BJ (cell line): ENCODE measurements around the gene BANF1. TPM values are rescaled to one million over a fixed set of nuclear protein-coding genes. Genes with fewer than 3 reads are reported as not detected.

Source experiments
- CTCF ChIA-PET: fragments of 350-600 bp; formaldehyde crosslinking; extraction: SDS; loops from one replicate; lab custom pipeline; 2021; ENCODE audit warnings: antibody characterized with exemption, inconsistent platforms; lab: Yijun Ruan, JAX
- POLR2A ChIA-PET: fragments of 300-600 bp; sonication (Branson Sonifier 250); formaldehyde crosslinking; extraction: SDS; loops from one replicate; lab custom pipeline; 2021; ENCODE audit warnings: antibody characterized with exemption; lab: Charles Lee
- DNase-seq: peaks from one replicate; pipeline ENCODE4 v3.0.0-alpha.2; 2011; ENCODE audit warnings: low read depth
- H3K27me3 ChIP-seq: 2 replicates; pipeline ENCODE4 v1.6.0; 2011; ENCODE audit warnings: low read length; ENCODE audit not compliant: control insufficient read depth, insufficient read depth
- H3K36me3 ChIP-seq: 2 replicates; pipeline ENCODE4 v1.5.1; 2011; ENCODE audit warnings: low read length; ENCODE audit not compliant: control insufficient read depth, insufficient read depth
- H3K4me3 ChIP-seq: 2 replicates; pipeline ENCODE4 v1.5.1; 2011; ENCODE audit warnings: low read depth, mild to moderate bottlenecking, control low read depth, low read length
- polyA plus RNA-seq: library from polyadenylated mRNA; depleted of rRNA; stranded (reverse); fragments of >200 nt; gene quantifications from 2 replicates; pipeline ENCODE4 v1.2.3, GENCODE V29; 2011
- TF ChIP-seq, protein P1 (sequence below): IDR thresholded peaks from 2 replicates; pipeline ENCODE4 v1.5.1; 2011; ENCODE audit warnings: low read depth, mild to moderate bottlenecking, control low read depth, inconsistent platforms, low read length, moderate library complexity; ENCODE audit not compliant: insufficient read depth

BANF1 gene
- polyA plus RNA-seq, 1 experiment: 210 TPM

DNA sequence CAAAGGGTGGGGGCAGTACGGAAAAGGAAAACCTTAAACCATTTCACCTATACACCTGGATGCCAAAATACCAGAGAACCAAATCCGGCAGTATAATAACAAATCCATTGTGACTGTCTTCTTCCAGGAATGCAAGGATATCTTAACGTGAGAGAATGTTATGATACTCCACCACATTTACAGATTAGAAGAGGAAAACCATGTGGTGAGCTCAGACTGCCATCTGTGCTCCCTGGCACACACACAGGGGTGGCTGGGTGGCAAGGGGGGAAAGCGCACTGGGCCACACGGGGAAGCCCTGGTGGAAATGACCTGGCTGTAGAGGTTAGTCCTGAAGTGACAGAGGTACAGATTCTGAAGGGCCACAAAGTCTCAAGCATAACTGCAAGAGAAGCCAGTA is 10.2 kb upstream of the BANF1 start:
- CTCF ChIA-PET: interaction anchor here (1.2 to 6.0 kb wide), 6 partner anchors 20 to 287 kb away, joined by 4 to 130 read pairs (median 8); partner anchors contain the start of genes CCDC85B, CST6, FIBP and KAT5
- POLR2A ChIA-PET: interaction anchor here (0.6 kb wide), 2 partner anchors 10 to 102 kb away, joined by 5 to 6 read pairs; partner anchors contain the start of genes BANF1, CCDC85B and EIF1AD
- TF ChIP-seq, protein P1, sequence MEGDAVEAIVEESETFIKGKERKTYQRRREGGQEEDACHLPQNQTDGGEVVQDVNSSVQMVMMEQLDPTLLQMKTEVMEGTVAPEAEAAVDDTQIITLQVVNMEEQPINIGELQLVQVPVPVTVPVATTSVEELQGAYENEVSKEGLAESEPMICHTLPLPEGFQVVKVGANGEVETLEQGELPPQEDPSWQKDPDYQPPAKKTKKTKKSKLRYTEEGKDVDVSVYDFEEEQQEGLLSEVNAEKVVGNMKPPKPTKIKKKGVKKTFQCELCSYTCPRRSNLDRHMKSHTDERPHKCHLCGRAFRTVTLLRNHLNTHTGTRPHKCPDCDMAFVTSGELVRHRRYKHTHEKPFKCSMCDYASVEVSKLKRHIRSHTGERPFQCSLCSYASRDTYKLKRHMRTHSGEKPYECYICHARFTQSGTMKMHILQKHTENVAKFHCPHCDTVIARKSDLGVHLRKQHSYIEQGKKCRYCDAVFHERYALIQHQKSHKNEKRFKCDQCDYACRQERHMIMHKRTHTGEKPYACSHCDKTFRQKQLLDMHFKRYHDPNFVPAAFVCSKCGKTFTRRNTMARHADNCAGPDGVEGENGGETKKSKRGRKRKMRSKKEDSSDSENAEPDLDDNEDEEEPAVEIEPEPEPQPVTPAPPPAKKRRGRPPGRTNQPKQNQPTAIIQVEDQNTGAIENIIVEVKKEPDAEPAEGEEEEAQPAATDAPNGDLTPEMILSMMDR: no peak
- 0 out of 2 replicates have a peak, but pooled peaks cover 1% of the 10 kb centered on the region for H3K36me3 ChIP-seq
- no peak for DNase-seq
- no peaks in the 10 kb centered on the region for H3K27me3 ChIP-seq
- H3K4me3 ChIP-seq: no peak overlapping the region

DNA sequence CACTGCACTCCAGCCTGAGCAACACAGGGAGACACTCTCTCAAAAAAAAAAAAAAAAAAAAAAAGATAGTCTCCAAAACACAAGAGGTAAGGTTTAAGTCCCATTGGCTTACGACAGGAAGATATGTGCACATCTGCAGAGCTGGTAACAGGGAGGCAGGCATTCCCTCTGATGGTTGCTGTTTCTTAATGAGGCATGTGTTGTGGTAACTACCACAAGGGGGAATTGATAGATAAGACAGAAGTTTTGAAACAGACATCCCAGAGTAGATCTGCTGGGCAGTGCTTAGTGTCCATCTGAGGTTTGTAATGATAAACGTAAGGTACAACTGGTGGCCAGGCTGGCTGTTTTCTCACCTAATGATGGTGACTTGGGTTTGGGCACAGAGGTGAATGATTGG is 5.0 kb upstream of the BANF1 start:
- POLR2A ChIA-PET: no interaction called here
- TF ChIP-seq, protein P1: no peak
- Histone ChIP-seq H3K27me3 (no peaks in the 10 kb centered on the region), H3K4me3 (no peak overlapping the region), H3K36me3 (peaks cover 20% of the 10 kb centered on the region)
- CTCF ChIA-PET: no interaction called here
- no peak for DNase-seq

DNA sequence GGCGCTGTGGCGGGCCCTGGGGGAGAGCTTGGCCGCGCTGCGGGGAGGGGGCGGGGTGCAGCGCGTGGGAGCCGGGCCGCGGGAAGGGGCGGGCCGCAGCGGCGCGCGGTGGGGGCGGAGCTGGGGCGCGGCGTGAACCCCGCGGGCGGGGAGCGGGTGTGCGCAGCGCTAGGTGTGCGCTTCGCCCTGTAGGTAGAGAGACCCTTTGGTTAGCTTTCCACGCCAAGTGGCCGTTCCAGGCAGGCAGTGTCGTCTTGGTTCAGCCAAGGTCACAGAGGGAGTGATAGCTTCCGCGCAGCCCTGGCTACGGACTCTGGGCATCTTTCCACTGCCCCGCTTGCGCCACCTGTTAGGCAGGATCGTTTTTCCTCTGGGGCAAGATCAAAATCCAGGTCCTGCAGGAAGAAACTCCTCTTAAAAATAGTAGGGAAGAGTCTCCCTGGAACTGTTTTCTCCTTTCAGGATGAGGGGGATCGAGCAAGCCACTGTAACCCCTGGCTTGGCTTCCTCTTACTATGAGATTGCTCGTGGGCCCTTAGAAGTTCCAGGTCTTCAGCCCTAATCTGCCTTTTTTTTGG is 434 bp downstream of the BANF1 start:
- no peaks in the 10 kb centered on the region for H3K27me3 ChIP-seq
- peak overlapping the region; percentile 81 for H3K4me3 ChIP-seq
- DNase-seq: no peak
- ChIA-PET POLR2A (interaction anchor here (0.5 to 0.7 kb wide), 2 partner anchors 115 to 143 kb away, joined by 3 read pairs; partner anchors contain the start of gene FIBP), CTCF (interaction anchor here (0.7 to 1.4 kb wide), 7 partner anchors 12 to 157 kb away, joined by 3 to 9 read pairs (median 3); no protein-coding TSS in a partner anchor)
- H3K36me3 ChIP-seq: peaks cover 30% of the 10 kb centered on the region
- TF ChIP-seq, protein P1: peak; percentile 41

DNA sequence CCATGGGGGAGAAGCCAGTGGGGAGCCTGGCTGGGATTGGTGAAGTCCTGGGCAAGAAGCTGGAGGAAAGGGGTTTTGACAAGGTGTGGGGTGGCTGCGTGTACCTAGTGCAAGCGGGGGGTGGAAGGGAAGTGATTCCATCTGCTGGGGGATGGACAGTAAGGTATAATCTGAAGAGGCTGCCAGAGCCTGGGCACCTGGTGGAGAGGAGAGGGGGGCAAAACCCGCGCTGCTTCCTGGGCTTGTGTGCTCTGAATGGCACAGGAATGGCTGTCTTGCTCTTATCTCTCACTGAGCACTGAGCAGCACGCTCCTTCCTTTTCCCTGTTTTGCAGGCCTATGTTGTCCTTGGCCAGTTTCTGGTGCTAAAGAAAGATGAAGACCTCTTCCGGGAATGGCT is 988 bp downstream of the BANF1 start:
- ChIA-PET POLR2A (interaction anchor here (0.5 kb wide), 1 partner anchor 115 kb away, joined by 3 read pairs; the partner anchor contains the start of gene FIBP), CTCF (interaction anchor here (0.7 to 2.4 kb wide), 5 partner anchors 16 to 131 kb away, joined by 3 to 9 read pairs (median 3); no protein-coding TSS in a partner anchor)
- DNase-seq: no peak
- Histone ChIP-seq H3K27me3 (no peaks in the 10 kb centered on the region), H3K36me3 (peaks cover 27% of the 10 kb centered on the region), H3K4me3 (peak overlapping the region; percentile 81)
- TF ChIP-seq, protein P1: no peak

DNA sequence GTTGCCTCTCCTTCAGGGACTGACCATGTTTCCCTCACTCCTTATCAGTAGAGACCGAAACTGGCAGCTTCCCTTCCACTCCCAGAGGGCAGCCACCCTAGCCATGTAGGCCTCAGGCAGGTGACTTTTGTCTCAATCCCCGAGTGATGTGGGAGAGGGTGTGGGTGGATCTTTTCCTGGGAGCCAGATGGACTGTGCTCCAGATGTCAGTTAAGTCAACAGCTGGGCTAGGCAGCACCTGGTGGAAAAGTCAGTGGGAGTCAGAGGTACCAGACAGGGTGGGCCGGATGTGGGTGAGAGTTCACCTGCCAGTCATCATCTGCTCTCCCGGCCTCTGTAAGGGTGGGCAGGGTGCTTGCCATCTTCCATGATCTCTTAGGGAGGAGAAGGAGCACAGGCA is 1.9 kb downstream of the BANF1 start:
- Histone ChIP-seq H3K27me3 (no peaks in the 10 kb centered on the region), H3K4me3 (no peak overlapping the region), H3K36me3 (peaks cover 22% of the 10 kb centered on the region)
- TF ChIP-seq, protein P1: no peak
- ChIA-PET POLR2A (no interaction called here), CTCF (interaction anchor here (0.5 to 2.4 kb wide), 2 partner anchors 18 to 219 kb away, joined by 3 to 9 read pairs; no protein-coding TSS in a partner anchor)
- DNase-seq: no peak
